GDM1 (cell line): ENCODE data around the gene DNAJC5.
"Not testable (repeated sequence)": the region's sequence is repeated elsewhere in the genome, so short reads cannot be mapped to it uniquely, and the experiment has no call there.

Source experiments
- DNase-seq: peaks from one replicate; lab custom pipeline; 2025; lab: John Stamatoyannopoulos, UW

Gene DNAJC5

GRCh38 chr20:63956664-63957003 lies 61.7 kb downstream of the DNAJC5 start:
- DNase-seq, result no peak

GRCh38 chr20:63957004-63957689 lies 62.2 kb downstream of the DNAJC5 start:
- peak; percentile 44 for DNase-seq

GRCh38 chr20:63957690-63958441 lies 62.9 kb downstream of the DNAJC5 start:
- no peak for DNase-seq

DNA sequence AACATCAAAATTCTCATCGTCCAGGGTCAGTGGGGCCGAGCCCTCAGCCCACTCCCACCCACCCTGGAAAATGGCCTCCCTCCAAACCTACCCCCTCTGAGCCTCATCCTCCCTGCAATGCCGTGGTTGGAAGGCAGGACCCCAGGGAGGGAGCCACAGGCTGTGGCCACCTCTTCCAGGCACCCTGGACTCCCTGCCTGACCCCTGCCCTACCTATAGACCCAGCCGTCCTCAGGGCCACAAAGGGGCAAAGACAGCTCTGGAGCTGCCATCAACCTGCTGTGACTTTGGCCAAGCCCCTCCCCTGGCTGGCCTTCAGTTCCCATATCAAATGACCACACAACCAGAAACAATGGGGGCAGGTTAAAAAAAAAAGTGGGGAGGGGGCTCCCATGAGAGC lies 63.5 kb downstream of the DNAJC5 start:
- no peak for DNase-seq

- no peak for DNase-seq
These were observed 64.2 kb downstream of the DNAJC5 start for GRCh38 chr20:63958964-63959698.

DNA sequence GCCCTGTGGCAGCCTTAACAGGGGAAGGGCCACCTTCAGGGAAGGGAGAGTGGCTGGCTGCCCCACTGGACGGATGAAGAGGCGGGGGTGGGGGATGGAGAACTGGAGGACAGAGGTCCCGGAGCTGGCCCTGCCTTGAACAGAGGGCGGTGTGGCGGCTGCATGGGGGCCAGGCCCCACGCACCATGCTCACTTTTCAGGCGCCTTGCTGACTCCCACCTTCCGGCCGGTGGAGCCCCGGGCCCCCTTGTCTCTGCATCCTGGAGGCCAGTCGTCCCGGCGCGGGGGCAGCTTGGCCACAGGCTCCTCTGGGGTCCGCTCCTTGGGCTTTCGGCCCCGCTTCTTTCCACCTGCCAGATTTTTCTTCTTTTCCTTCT lies 64.8 kb downstream of the DNAJC5 start:
- DNase-seq, result no peak

DNA sequence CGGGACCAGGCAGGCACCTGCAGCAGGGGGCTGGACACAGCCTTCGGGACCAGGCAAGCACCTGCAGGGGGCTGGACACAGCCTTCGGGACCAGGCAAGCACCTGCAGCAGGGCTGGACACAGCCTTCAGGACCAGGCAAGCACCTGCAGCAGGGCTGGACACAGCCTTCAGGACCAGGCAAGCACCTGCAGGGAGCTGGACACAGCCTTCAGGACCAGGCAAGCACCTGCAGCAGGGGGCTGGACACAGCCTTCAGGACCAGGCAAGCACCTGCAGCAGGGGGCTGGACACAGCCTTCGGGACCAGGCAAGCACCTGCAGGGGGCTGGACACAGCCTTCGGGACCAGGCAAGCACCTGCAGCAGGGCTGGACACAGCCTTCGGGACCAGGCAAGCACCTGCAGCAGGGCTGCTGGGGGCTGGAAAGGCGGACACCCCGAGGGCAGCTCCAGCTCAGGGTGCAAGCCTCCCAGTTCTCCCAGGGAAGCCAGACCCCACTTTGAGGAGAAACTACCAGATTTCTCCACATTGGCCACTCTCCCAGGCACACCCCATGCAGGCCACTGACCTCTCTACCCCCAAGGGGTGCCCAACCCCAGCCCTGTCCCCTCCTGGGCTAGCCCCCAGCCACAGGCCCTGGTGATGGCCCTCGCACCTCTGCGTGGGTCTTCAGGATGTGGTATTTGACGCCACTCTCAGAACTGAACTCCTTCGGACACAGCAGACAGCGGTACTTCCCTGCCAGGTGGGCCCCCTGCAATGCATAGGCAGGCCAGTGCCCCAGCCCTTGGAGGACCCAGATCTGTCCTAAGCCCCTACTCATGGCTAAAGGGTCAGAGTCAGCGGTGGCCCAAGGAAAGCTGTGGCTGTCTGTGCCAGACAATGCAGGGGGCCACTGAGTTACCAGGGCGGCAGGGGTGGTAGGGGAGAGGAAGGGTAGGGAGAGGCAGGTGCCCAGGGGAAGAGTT lies 66.0 kb downstream of the DNAJC5 start:
- not testable (repeated sequence) for DNase-seq

DNA sequence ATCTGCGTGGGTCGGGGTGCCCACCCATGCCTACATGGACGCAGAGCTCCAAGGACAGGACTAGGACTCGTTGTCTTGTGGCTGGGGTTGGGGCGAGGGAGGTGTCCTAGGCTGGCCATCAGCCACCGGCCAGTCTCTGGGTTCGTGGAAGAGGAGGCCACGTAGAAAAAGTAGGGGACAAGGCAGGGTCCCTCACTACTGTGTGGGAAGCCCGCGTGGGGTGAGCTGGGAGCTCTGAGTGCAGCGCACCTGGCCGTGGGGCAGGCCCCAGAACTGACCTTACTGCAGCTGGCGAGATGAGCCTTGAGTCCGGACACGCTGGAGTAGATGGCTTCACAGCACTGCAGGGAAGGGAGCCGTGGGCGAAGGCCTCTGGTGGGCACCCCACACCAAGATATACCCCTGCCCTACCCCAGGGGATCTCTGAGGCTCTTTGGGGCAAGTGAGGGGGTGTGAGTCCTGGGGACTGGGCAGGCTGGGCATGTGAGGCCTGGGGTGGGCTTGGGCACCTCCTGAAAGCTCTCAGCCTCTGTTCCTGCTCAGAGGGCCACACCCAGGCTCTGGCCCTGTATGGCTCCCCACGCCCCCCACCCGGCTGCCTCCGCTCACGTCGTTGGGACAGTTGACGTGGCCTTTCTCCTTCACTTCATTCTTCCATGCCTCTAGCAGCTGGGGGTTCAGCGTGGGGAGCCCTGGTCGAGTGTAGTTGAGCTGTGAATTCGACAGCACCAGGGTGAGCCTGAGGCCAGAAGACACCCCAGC lies 66.9 kb downstream of the DNAJC5 start:
- DNase-seq, result no peak

- no peak for DNase-seq
These were observed 67.8 kb downstream of the DNAJC5 start for GRCh38 chr20:63962426-63963347.

- DNase-seq, result no peak
These were observed 68.4 kb downstream of the DNAJC5 start for GRCh38 chr20:63963348-63963741.

- no peak for DNase-seq
These were observed 68.9 kb downstream of the DNAJC5 start for GRCh38 chr20:63963784-63964301.

DNA sequence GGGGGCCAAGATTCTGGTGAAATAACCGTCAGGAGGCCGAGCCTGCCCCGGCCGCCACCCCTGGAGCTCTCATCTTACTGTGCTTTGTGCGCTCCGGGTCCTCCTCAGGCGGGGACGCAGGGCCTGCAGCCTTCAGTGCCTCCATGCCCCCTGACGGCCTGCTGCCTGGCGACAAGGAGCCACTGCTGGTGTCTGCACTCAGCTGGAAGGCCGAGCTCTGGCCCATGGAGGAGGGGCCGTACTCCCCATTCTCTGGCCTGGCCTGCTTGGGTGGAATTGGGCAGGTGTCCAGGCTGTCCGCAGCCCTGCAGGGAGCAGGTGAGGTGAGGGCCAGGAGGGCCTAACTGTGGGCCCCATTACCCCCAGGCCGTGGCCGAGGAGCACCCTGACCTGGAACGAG lies 69.5 kb downstream of the DNAJC5 start:
- no peak for DNase-seq

GRCh38 chr20:63966172-63966943 lies 71.4 kb downstream of the DNAJC5 start:
- no peak for DNase-seq

- DNase-seq, result no peak
These were observed 72.0 kb downstream of the DNAJC5 start for GRCh38 chr20:63966944-63967322.

DNA sequence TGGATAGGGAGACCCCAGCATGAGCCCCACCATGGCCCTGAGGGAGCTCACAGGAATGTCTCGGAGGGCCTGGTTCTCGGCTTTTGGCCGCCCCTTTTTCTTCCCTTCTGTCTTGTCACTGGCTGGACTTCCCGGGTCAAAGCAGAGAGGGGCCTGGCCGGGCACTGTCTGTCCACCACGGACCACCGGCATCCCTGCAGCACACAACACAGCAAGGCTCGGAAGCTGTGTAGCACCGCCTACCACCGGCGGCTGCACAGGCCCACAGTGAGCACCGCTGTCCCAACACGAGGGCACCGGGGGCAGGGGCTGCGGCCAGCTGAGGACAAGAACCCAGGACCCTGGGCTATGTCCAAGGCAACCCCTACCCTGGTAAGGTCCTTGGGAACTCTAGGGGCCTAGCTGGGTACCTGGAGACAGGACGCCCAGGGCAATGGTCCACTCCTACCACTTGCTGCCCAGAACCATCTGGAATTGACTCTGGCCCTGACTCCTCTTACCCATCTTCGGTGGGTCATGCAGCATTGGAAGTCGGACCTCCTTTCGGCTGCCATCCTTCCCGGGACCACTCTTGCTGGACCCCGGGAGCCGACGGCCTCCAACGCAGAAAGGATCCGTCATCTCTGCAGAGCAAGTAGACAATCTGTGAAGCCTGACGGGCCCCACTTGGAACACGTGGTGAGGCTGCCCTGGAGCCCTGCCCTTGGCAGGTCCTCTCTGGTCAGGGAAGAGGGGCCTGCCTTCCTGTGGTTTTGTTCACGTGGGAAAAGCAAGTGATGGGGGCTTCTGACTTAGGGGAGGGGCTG lies 72.6 kb downstream of the DNAJC5 start:
- DNase-seq, result no peak

DNA sequence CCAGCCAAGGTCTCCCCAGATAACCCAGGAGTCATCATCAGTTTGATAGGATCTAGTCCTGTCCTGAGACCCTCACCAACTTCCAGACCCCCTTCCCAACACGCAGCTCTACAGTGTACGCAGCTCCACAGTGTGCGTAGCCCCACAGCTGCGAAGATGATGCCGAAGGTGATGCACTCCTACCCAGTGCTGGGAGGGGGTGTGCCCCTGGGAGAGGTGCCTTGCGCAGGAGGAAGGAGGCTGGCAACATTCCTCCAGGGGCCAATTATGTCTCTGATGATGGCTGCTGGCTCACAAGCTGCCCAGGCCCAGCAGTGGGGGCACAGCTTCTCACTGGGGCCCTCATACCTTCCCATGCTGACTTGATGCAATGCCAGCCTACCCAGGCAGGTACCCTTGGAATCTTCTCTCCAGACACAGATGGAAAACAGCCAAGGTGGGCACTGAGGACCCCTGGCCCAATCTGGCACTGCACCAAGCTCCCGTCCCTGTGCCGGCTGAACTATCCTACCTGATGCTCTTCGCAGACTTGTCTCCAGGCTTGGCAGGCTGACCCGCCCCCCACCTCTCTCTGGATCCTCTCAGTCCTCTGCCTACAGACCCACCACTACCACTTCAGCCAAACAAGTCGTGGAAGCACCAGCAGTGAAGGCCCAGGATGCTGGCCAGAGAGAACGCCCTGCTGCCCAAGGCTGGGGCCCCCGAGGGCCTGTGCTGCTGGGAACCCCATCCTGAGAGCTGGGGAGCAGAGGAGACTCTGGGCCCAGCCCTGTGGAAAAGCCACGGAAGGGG lies 73.4 kb downstream of the DNAJC5 start:
- no peak for DNase-seq
